Suprapubic skin (tissue), 4 donors: ENCODE measurements around the gene WDR45B.

Experiments
- CTCF ChIP-seq, 2 donors: fragments of 200-600 bp in 1 of 2; fragments of 450-650 bp in 1 of 2; sonication (generic) in 1 of 2; IDR thresholded peaks; one replicate each; pipeline ENCODE4 v1.5.1; 2016 to 2019; ENCODE audit warnings: antibody characterized with exemption in 2 of 2, mild to moderate bottlenecking in 1 of 2, moderate library complexity in 1 of 2
- EP300 ChIP-seq: sonication (generic); formaldehyde crosslinking; IDR thresholded peaks from one replicate; pipeline ENCODE4 v1.6.1; 2017; ENCODE audit warnings: antibody characterized with exemption
- POLR2A ChIP-seq, 2 donors: fragments of 450-650 bp; IDR thresholded peaks; one replicate each; pipeline ENCODE4 v1.6.1; 2017; ENCODE audit warnings: antibody characterized with exemption in 2 of 2, mild to moderate bottlenecking in 2 of 2, moderate library complexity in 2 of 2
- POLR2AphosphoS5 ChIP-seq, 3 donors: sonication (generic); formaldehyde crosslinking; IDR thresholded peaks; one replicate each; pipeline ENCODE4 v1.6.1; 2017; ENCODE audit warnings: antibody characterized with exemption in 3 of 3

DNA sequence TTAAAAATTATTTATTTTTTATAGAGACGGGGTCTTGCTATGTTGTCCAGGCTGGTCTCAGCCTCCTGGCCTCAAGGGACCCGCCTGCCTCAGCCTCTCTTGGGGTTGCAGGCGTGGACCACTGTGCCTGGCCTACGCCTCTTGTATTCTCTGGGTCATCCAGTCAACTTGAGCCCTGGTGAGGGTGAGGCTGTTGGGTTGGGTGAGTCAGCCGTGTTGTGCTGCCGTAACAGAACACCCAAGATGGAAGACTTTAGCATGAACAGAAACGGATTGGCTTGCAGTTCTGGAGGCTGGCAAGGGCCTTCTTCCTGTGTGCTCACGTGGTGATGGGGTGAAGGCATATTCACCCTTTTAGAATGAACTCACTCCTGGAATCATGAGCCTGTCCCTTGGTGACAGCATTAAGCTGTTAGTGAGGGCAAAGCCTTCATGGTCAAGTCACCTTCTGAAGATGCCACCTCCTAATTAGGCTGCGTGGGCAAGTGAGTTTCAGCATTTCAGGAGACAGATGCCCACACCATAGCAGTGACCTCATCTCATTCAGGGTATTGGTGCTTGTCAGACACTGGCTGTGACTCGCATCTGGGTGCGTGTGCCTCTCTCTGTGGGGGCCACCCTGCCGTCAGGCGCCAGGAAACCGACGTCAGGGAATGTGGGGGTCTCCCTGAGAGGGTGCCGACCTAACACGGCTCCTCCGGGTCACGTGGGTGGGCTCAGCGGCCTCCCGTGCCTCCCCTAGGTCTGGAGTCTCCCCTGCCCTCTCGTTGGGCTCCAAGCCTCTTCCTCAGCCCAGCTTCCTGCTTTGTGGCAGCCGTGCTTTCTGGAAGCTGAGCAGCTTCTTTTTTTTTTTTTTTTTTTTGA, 49.8 kb downstream of the WDR45B start:
- TF ChIP-seq EP300 (no peak), CTCF (IDR thresholded peaks at IDR 0.05) (no peak), POLR2AphosphoS5 (IDR thresholded peaks at IDR 0.05) (no peak), POLR2A (IDR thresholded peaks at IDR 0.05) (no peak)
